H1 (cell line): ENCODE measurements around the gene KIAA0930. TPM values are rescaled to one million over a fixed set of nuclear protein-coding genes. Genes with fewer than 3 reads are reported as not detected.

ENCODE experiments used
- CTCF ChIA-PET: fragments of 300-600 bp; sonication (Branson Sonifier 250); formaldehyde crosslinking; loops from one replicate; lab custom pipeline; 2021; ENCODE audit not compliant: partially characterized antibody; lab: Charles Lee
- POLR2A ChIA-PET: fragments of 300-600 bp; sonication (Branson Sonifier 250); formaldehyde crosslinking; loops from one replicate; lab custom pipeline; 2021; ENCODE audit warnings: inconsistent platforms; ENCODE audit not compliant: partially characterized antibody; lab: Charles Lee
- DNase-seq, 2 experiments: peaks; one replicate each; pipeline versions ENCODE4 v3.0.0 to v3.0.0-alpha.2; 2010 to 2022; ENCODE audit warnings: low spot score in 2 of 2, low read depth in 1 of 2, mixed read lengths in 1 of 2
- FAIRE-seq: peaks from 2 replicates; lab custom pipeline; 2011; peaks lifted over from hg19 to GRCh38; lab: Jason Lieb, UNC
- H2AFZ ChIP-seq: 2 replicates; pipeline ENCODE4 v1.8.1; 2012; ENCODE audit warnings: low read length, inconsistent platforms
- H2AK5ac ChIP-seq: 2 replicates; pipeline ENCODE4 v1.6.1; 2013; ENCODE audit warnings: low read depth, low read length
- H2BK120ac ChIP-seq: replicated peaks from 2 replicates; pipeline ENCODE3; 2013; ENCODE audit warnings: low read depth, low read length, inconsistent platforms
- H2BK12ac ChIP-seq: 2 replicates; pipeline ENCODE4 v1.6.1; 2013; ENCODE audit warnings: low read depth, low read length
- H2BK15ac ChIP-seq: 2 replicates; pipeline ENCODE4 v1.6.1; 2013; ENCODE audit warnings: low read length
- H2BK20ac ChIP-seq: 2 replicates; pipeline ENCODE4 v1.6.1; 2013; ENCODE audit warnings: low read length
- H2BK5ac ChIP-seq: 2 replicates; pipeline ENCODE4 v1.6.1; 2013; ENCODE audit warnings: low read depth, low read length
- H3K14ac ChIP-seq: 2 replicates; pipeline ENCODE4 v1.6.1; 2013; ENCODE audit warnings: inconsistent platforms; ENCODE audit not compliant: insufficient read length
- H3K18ac ChIP-seq: 2 replicates; pipeline ENCODE4 v1.6.1; 2013; ENCODE audit warnings: low read length; ENCODE audit errors: extremely low read depth
- H3K23ac ChIP-seq: 2 replicates; pipeline ENCODE4 v1.6.1; 2013; ENCODE audit warnings: inconsistent platforms; ENCODE audit not compliant: insufficient read length
- H3K23me2 ChIP-seq: 2 replicates; pipeline ENCODE4 v1.6.1; 2013; ENCODE audit warnings: low read depth, low read length
- H3K27ac ChIP-seq: 2 replicates; pipeline ENCODE4 v1.6.1; 2011; ENCODE audit warnings: low read depth, low read length, inconsistent platforms
- H3K27me3 ChIP-seq, 4 experiments: replicated peaks in 1 of 4; 1 replicate in 1 of 4; 2 replicates in 3 of 4; pipeline versions ENCODE4 v1.6.1 to v1.8.1; 2011 to 2013; ENCODE audit warnings: low read length in 3 of 4, mild to moderate bottlenecking in 3 of 4, inconsistent platforms in 2 of 4, mixed read lengths in 2 of 4, moderate library complexity in 1 of 4; ENCODE audit not compliant: control insufficient read depth in 3 of 4, insufficient read depth in 3 of 4; ENCODE audit errors: extremely low read depth in 1 of 4
- H3K36me3 ChIP-seq, 4 experiments: 2 replicates each; pipeline versions ENCODE4 v1.6.1 to v1.8.1; 2011 to 2013; ENCODE audit warnings: mild to moderate bottlenecking in 4 of 4, low read length in 3 of 4, moderate library complexity in 2 of 4, control low read depth in 1 of 4, inconsistent platforms in 1 of 4; ENCODE audit not compliant: insufficient read depth in 4 of 4, control insufficient read depth in 2 of 4
- H3K4ac ChIP-seq: replicated peaks from 2 replicates; pipeline ENCODE3; 2013; ENCODE audit warnings: low read length, low read depth, mixed read lengths, inconsistent platforms; ENCODE audit not compliant: insufficient read length
- H3K4me1 ChIP-seq, 4 experiments: replicated peaks in 1 of 4; 1 replicate in 1 of 4; 2 replicates in 3 of 4; pipeline versions ENCODE4 v1.6.1 to v1.8.1; 2011 to 2013; ENCODE audit warnings: low read length in 3 of 4, inconsistent platforms in 2 of 4, mixed read lengths in 1 of 4; ENCODE audit not compliant: insufficient read depth in 4 of 4, control insufficient read depth in 3 of 4
- H3K4me2 ChIP-seq, 2 experiments: 2 replicates each; pipeline versions ENCODE4 v1.6.1 to v1.8.1; 2011 to 2013; ENCODE audit warnings: low read depth in 2 of 2, low read length in 2 of 2, control low read depth in 1 of 2, inconsistent platforms in 1 of 2, mild to moderate bottlenecking in 1 of 2; ENCODE audit not compliant: insufficient read depth in 1 of 2
- H3K4me3 ChIP-seq, 4 experiments: fragments of 200-600, 300-600 bp in 1 of 4; sonication (generic), shearing (Covaris generic), sonication (Bioruptor Twin) in 1 of 4; 2 replicates each; pipeline versions ENCODE4 v1.5.1 to v1.8.1; 2011 to 2016; ENCODE audit warnings: low read length in 4 of 4, low read depth in 3 of 4, control low read depth in 2 of 4, inconsistent platforms in 2 of 4, mild to moderate bottlenecking in 2 of 4, mixed read lengths in 1 of 4, moderate library complexity in 1 of 4; ENCODE audit not compliant: insufficient read depth in 2 of 4; ENCODE audit errors: extremely low read depth in 1 of 4
- H3K56ac ChIP-seq: replicated peaks from 2 replicates; pipeline ENCODE3; 2013; ENCODE audit warnings: low read depth, mild to moderate bottlenecking, mixed read lengths, low read length, inconsistent platforms; ENCODE audit not compliant: insufficient read length
- H3K79me1 ChIP-seq: 2 replicates; pipeline ENCODE4 v1.6.1; 2013; ENCODE audit warnings: low read depth, low read length, control low read depth
- H3K79me2 ChIP-seq, 2 experiments: 2 replicates each; pipeline versions ENCODE4 v1.6.1 to v1.8.1; 2012 to 2013; ENCODE audit warnings: low read length in 2 of 2, mild to moderate bottlenecking in 2 of 2, inconsistent platforms in 1 of 2; ENCODE audit not compliant: insufficient read depth in 2 of 2, control insufficient read depth in 1 of 2
- H3K9ac ChIP-seq, 4 experiments: replicated peaks in 1 of 4; 1 replicate in 1 of 4; 2 replicates in 3 of 4; pipeline versions ENCODE4 v1.6.1 to v1.8.1; 2011 to 2013; ENCODE audit warnings: low read depth in 3 of 4, low read length in 3 of 4, control low read depth in 2 of 4, mild to moderate bottlenecking in 2 of 4, moderate library complexity in 2 of 4, inconsistent platforms in 1 of 4; ENCODE audit errors: extremely low read depth in 1 of 4
- H3K9me3 ChIP-seq, 2 experiments: 2 replicates each; pipeline versions ENCODE4 v1.6.1 to v1.8.1; 2012 to 2013; ENCODE audit warnings: mild to moderate bottlenecking in 2 of 2, moderate library complexity in 2 of 2, control low read depth in 1 of 2, inconsistent platforms in 1 of 2, low read depth in 1 of 2, low read length in 1 of 2, mixed read lengths in 1 of 2; ENCODE audit not compliant: insufficient read depth in 2 of 2
- H4K20me1 ChIP-seq, 2 experiments: replicated peaks in 1 of 2; 2 replicates each; pipeline versions ENCODE3 to v1.8.1; 2011 to 2013; ENCODE audit warnings: inconsistent platforms in 2 of 2, low read length in 2 of 2, mild to moderate bottlenecking in 1 of 2; ENCODE audit not compliant: insufficient read depth in 2 of 2, control insufficient read depth in 1 of 2
- H4K5ac ChIP-seq: 2 replicates; pipeline ENCODE4 v1.6.1; 2013; ENCODE audit warnings: low read length, low read depth, mixed read lengths, inconsistent platforms; ENCODE audit not compliant: insufficient read length
- H4K8ac ChIP-seq: 2 replicates; pipeline ENCODE4 v1.8.0; 2013; ENCODE audit warnings: mild to moderate bottlenecking, moderate library complexity, low read length, inconsistent platforms; ENCODE audit not compliant: insufficient read depth; ENCODE audit errors: extremely low read depth
- H4K91ac ChIP-seq: replicated peaks from 2 replicates; pipeline ENCODE3; 2013; ENCODE audit warnings: low read length, mixed read lengths, inconsistent platforms; ENCODE audit not compliant: insufficient read length
- CHD1 ChIP-seq: IDR thresholded peaks from 2 replicates; pipeline ENCODE4 v1.6.1; 2012; ENCODE audit warnings: low read depth, low read length, improper control_type of control experiment
- EZH2 ChIP-seq: fragments of 200-600 bp; sonication (generic); IDR thresholded peaks from 2 replicates; pipeline ENCODE4 v1.7.1; 2012; ENCODE audit warnings: low read depth, mild to moderate bottlenecking, moderate library complexity, low read length, inconsistent platforms; ENCODE audit not compliant: severe bottlenecking
- KDM4A ChIP-seq: IDR thresholded peaks from one replicate; pipeline ENCODE4 v1.7.1; 2012; ENCODE audit warnings: low read depth, mild to moderate bottlenecking, moderate library complexity, low read length, inconsistent platforms; ENCODE audit not compliant: severe bottlenecking
- MAX ChIP-seq: IDR thresholded peaks from 2 replicates; pipeline ENCODE4 v1.6.1; 2012; ENCODE audit warnings: inconsistent platforms
- TEAD4 ChIP-seq: IDR thresholded peaks from 2 replicates; pipeline ENCODE4 v1.6.1; 2012; ENCODE audit warnings: low read depth, low read length, inconsistent platforms, mixed read lengths
- USF2 ChIP-seq: IDR thresholded peaks from 2 replicates; pipeline ENCODE4 v1.6.1; 2011; ENCODE audit warnings: low read length, improper control_type of control experiment
- WGBS, 2 experiments: shearing (Covaris generic) in 1 of 2; methylation state at CpG; one replicate each; pipeline versions ENCODE4 v1.1.6 to v1.1.7; 2013 to 2015; ENCODE audit warnings: low lambda C conversion rate in 2 of 2, mixed read lengths in 2 of 2, inconsistent platforms in 1 of 2, low coverage in 1 of 2, missing lambda C conversion rate in 1 of 2; ENCODE audit not compliant: insufficient replicate concordance in 2 of 2, insufficient coverage in 1 of 2, insufficient read length in 1 of 2; ENCODE audit errors: extremely low coverage in 1 of 2, missing lambda C conversion rate in 1 of 2; 5-methylcytosine and 5-hydroxymethylcytosine counted together
- polyA plus RNA-seq, 7 experiments: library from polyadenylated mRNA; depleted of rRNA in 3 of 7; stranded (reverse) in 5 of 7; unstranded in 2 of 7; fragments of >200 nt in 5 of 7; fragments of 200-250 nt in 2 of 7; gene quantifications; 1 replicate in 5 of 7; 2 replicates in 1 of 7; 4 replicates in 1 of 7; pipeline versions ENCODE4 v1.2.1 to v1.2.3, GENCODE V29; 2011 to 2013; ENCODE audit warnings: missing spikeins in 2 of 7, mixed read lengths in 2 of 7
- total RNA-seq: library from RNA; stranded (reverse); fragmentation: NEBNext Ultra II Directional; extraction: Animal tissue kit (Norgen Biotek cat#: 25700); gene quantifications from 2 replicates; pipeline ENCODE4 v1.2.1, GENCODE V29; 2021
- TF ChIP-seq, protein P1 (sequence below): IDR thresholded peaks from 2 replicates; pipeline ENCODE4 v1.6.1; 2011; ENCODE audit warnings: low read depth, mild to moderate bottlenecking, low read length; ENCODE audit not compliant: insufficient read depth

The KIAA0930 gene
- total and polyA plus RNA-seq, 2 of the 8 experiments (the other 6 are each of a cell fraction or from before 2014, with no cell fraction given): 61.9 to 66.1 TPM

GRCh38 chr22:45179276-45180049 lies 61.2 kb downstream of the KIAA0930 start:
- H4K20me1 ChIP-seq: peaks cover 9 to 11% of the 10 kb centered on the region in 2 experiments
- WGBS, 2 experiments: 99% methylated on average over 9 of the region's 9 CpGs; no CpG with 5 or more reads in 1 of the 2 experiments

More at GRCh38 chr22:45179276-45180049, 61.2 kb downstream of the KIAA0930 start:
- ChIA-PET POLR2A (interaction anchor here (0.6 to 1.3 kb wide), 4 partner anchors 12 to 219 kb away, joined by 3 to 5 read pairs (median 3); no protein-coding TSS in a partner anchor), CTCF (interaction anchor here (1.6 to 1.9 kb wide), 2 partner anchors 9 to 29 kb away, joined by 4 to 5 read pairs; no protein-coding TSS in a partner anchor)
- Histone ChIP-seq H4K5ac (no peak overlapping the region), H2AFZ (no peak overlapping the region), H3K27me3 (no peaks in the 10 kb centered on the region), H4K8ac (no peak overlapping the region), H2BK120ac (no peak overlapping the region), H3K79me1 (peaks cover 11% of the 10 kb centered on the region), H3K56ac (no peak overlapping the region), H3K36me3 (peaks cover 17 to 63% (median 36%) of the 10 kb centered on the region in 4 experiments), H3K18ac (no peak overlapping the region), H3K4ac (no peak overlapping the region), H2BK12ac (no peak overlapping the region), H2AK5ac (no peak overlapping the region), H3K23me2 (no peaks in the 10 kb centered on the region)
- TF ChIP-seq TEAD4: no peak
- TF ChIP-seq MAX: no peak
- TF ChIP-seq, protein P1, sequence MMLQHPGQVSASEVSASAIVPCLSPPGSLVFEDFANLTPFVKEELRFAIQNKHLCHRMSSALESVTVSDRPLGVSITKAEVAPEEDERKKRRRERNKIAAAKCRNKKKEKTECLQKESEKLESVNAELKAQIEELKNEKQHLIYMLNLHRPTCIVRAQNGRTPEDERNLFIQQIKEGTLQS: no peak
- no peak for TF ChIP-seq USF2
- TF ChIP-seq EZH2: no peak
- no peak for TF ChIP-seq KDM4A
- TF ChIP-seq CHD1: no peak
- TF ChIP-seq, all 59 proteins: peak for 0
- DNase-seq (no peak), FAIRE-seq (no peak)
- no peak overlapping the region for H3K27ac ChIP-seq
- H2BK20ac ChIP-seq: no peak overlapping the region
- H2BK15ac ChIP-seq: no peak overlapping the region
- H3K9ac ChIP-seq: no peak overlapping the region
- no peak overlapping the region for H3K14ac ChIP-seq
- no peak overlapping the region for H3K4me2 ChIP-seq
- no peaks in the 10 kb centered on the region for H3K9me3 ChIP-seq
- H3K4me1 ChIP-seq: peaks cover 0 to 3% (median 1%) of the 10 kb centered on the region in 4 experiments; a peak in 3 of 7 replicates
- no peak overlapping the region for H3K4me3 ChIP-seq
- no peak overlapping the region for H2BK5ac ChIP-seq
- H3K79me2 ChIP-seq: peaks cover 0 to 57% of the 10 kb centered on the region in 2 experiments; a peak in 2 of 4 replicates
- no peak overlapping the region for H3K23ac ChIP-seq
- H4K91ac ChIP-seq: peak overlapping the region; percentile 65
